Amniotic epithelial cell (primary cell): ENCODE measurements around the gene PTH1R.

Source experiments
- DNase-seq: peaks from one replicate; pipeline ENCODE4 v3.0.0-alpha.2; 2010; ENCODE audit warnings: low read depth

PTH1R gene

GRCh38 chr3:46930166-46930944, 52.8 kb downstream of the PTH1R start:
- DNase-seq: no peak

- no peak for DNase-seq
Observed at GRCh38 chr3:46930945-46931403, 53.5 kb downstream of the PTH1R start.

- DNase-seq: peak; percentile 52
Observed at GRCh38 chr3:46931631-46932331, 54.3 kb downstream of the PTH1R start.

GRCh38 chr3:46932455-46933225, 55.1 kb downstream of the PTH1R start:
- DNase-seq: no peak

DNA sequence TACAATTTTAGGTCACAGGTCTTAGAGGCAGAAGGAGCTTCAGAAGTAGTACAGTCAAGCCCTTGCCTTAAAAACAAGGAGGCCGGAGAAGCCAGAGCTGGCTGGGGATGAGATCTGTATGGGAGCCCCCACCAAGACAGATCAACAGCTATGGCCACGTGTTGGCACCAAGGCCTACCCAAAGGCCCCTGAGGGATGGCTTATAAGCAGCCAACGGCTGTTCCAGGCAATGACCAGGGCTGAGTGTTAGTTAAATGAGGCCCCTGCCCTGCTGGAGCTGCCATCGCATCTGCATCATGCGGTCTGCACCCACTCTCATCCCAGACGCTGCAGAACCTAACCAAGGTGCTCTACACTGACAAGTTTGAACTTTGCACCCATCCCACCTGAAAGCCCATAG, 55.7 kb downstream of the PTH1R start:
- DNase-seq: no peak

GRCh38 chr3:46934072-46934471, 56.6 kb downstream of the PTH1R start:
- DNase-seq: no peak

- peak; percentile 91 for DNase-seq
Observed at GRCh38 chr3:46934498-46935167, 57.1 kb downstream of the PTH1R start.

DNA sequence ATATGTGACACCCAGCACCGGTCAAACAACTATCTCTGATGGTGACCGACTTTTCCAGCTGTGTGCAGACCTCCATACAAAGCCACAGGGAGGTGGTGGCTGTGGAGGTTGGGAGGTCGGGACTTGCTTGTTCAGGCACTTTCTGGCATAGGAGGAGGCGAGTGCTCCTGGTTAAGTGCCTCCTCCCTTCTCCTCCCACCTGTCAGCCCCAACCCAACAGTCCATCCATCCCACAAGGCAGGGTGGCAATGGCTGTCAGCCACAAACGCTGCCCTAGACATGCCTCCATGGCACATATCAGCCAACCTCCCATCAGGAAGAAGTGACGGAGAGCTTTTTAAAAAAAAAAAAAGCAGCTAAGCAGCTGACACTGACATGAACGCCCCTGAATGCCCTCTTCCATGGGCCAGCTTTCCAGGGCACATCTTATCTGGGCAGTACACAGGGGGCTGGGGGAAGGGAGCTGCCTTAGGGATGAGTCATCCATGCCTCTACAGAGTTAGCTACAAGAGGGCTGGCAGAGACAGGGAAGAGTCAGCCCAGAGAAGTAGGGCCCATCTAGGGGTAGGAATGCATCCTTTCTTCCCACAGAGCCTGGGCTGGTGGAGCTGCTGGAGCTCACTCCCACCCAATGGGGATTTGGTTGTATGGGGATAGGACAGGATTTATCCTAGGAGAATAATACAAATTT, 57.8 kb downstream of the PTH1R start:
- peak; percentile 100 for DNase-seq

GRCh38 chr3:46935989-46936558, 58.6 kb downstream of the PTH1R start:
- DNase-seq: no peak

DNA sequence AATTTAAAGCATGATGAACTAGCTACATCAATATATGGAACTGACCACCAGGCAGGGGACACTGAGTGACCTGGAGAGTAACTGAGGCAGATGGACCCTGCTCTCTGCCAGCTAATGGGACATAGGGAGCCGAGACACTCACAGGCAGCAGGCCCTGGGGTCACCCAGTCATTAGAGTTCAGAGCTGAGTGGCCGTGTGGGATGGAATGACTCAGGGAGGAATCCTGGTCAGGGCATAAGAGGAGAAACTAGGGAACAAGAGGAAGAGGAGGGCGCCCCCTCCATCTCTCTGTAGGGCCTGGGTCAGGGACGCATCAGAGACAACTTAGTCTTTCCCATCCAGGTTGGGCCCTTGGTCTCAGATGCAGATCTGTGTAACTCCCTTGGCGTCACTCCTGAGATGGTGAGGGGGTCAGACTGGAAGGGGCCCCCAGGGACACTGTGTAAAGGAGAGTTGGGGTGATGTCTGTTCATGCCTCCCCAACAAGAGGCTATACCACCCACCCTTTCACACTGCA, 59.3 kb downstream of the PTH1R start:
- DNase-seq: no peak

- no peak for DNase-seq
Observed at GRCh38 chr3:46938118-46938517, 60.6 kb downstream of the PTH1R start.

- no peak for DNase-seq
Observed at GRCh38 chr3:46939578-46940445, 62.3 kb downstream of the PTH1R start.

DNA sequence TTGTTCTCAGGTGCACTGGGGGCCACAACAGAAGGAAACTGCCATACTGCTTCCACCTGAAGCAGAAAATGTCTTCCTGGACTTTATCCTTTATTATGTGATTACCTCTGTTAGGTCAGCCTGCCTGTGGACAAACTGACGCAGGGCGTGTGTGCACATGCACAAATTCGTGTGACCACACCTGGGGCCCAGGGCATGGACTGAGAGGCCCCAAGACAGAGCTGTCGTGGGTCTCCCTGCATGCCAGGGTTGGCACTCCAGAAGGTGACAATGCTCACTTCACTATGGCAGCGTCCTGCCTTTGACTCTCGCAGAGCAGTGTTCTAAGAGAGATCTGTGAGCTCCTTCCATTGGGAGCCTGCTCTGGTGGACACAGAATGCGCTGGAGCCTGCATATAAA, 64.6 kb downstream of the PTH1R start:
- no peak for DNase-seq

DNA sequence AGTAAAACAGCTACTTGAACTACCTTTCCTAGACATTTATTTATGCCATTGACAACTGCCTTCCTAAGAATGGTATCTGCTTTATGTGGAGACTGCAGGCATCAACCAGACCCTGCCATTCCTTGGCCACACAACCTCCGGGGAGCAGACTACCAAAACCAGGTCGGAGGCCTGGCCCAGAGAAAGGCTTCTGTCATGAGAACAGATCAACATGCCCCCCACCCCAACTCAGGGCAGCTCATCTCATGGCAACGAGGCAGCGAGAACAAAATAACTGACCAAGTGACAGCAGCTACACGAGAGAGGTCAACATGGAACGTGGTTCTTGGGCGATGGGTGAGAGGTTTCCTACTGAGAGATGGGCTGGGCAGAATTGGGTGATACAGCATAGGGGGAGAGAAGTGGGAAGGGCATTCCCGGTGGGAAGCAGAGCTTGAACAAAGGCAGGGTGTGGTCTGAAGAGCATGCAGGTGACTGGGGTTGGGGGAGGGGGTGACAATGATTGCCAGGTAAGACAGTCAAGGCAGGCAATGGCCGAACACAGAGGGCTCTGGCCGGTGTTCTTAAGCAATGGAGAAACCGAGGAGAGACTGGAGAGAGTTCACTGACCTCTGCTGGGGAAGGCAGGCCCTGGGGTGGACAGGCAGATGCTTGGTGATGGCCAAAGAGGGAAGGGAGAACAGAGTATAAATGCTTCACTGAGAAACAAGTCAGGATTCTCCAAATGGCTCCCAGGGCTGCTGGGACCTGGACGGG, 65.1 kb downstream of the PTH1R start:
- DNase-seq: no peak

- no peak for DNase-seq
Observed at GRCh38 chr3:46943237-46944187, 66.0 kb downstream of the PTH1R start.

DNA sequence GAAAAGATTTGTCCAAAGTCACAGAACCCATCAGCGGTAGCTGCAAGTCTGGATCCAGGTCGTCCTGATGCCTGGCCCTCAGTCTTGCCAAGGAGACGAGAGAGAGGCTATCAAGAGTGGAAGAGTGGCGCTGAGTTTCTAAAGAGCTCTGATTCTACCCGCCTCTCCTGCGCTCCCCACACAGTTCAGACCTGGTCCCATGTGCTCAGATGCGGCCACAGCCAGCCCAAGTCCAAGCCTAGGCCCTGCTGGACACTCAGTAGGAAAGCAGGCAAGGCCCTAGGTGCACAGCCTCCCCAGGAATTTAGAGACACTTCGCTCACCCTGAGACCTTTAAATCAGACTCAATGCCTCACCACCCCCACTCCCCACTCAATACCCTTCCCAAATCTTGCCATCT, 66.7 kb downstream of the PTH1R start:
- no peak for DNase-seq

- DNase-seq: no peak
Observed at GRCh38 chr3:46946416-46946815, 68.9 kb downstream of the PTH1R start.
